Vagina (tissue), 2 donors: ENCODE measurements around the gene RPTN. TPM values are rescaled to one million over a fixed set of nuclear protein-coding genes. Genes with fewer than 3 reads are reported as not detected.

Source experiments
- DNase-seq, 2 donors: peaks; one replicate each; pipeline ENCODE4 v3.0.0-alpha.2; 2017; ENCODE audit errors: extremely low spot score in 2 of 2
- H3K27ac ChIP-seq: fragments of 200-600 bp; sonication (generic); one replicate; pipeline ENCODE4 v1.5.1; 2019
- H3K27me3 ChIP-seq: fragments of 200-600 bp; sonication (generic); one replicate; pipeline ENCODE4 v1.5.1; 2019
- H3K36me3 ChIP-seq, 2 donors: fragments of 200-600 bp; sonication (generic); one replicate each; pipeline ENCODE4 v1.5.1; 2017 to 2019
- H3K4me1 ChIP-seq: fragments of 200-600 bp; sonication (generic); one replicate; pipeline ENCODE4 v1.5.1; 2019
- H3K4me3 ChIP-seq, 2 donors: fragments of 200-600 bp; sonication (generic); 1 replicate in 1 of 2; 2 replicates in 1 of 2; pipeline ENCODE4 v1.5.1; 2016 to 2019
- H3K9me3 ChIP-seq: fragments of 200-600 bp; sonication (generic); one replicate; pipeline ENCODE4 v1.5.1; 2019
- POLR2A ChIP-seq, 2 donors: fragments of 450-650 bp; IDR thresholded peaks; one replicate each; pipeline ENCODE4 v1.6.1; 2017; ENCODE audit warnings: antibody characterized with exemption in 2 of 2, mild to moderate bottlenecking in 2 of 2, moderate library complexity in 2 of 2
- POLR2AphosphoS5 ChIP-seq, 2 donors: sonication (generic); formaldehyde crosslinking; IDR thresholded peaks; one replicate each; pipeline ENCODE4 v1.9.0; 2017; ENCODE audit warnings: antibody characterized with exemption in 2 of 2, mild to moderate bottlenecking in 2 of 2, low read depth in 1 of 2; ENCODE audit not compliant: insufficient read depth in 1 of 2
- intact Hi-C: fragments of 100-400 bp; cut with DNase I; formaldehyde crosslinking; loops from one replicate; pipeline ENCODE4 v1.15.1; 2023
- total RNA-seq: library from RNA; depleted of rRNA; stranded (reverse); fragments of >200 nt; gene quantifications from one replicate; pipeline ENCODE4 v1.2.3, GENCODE V29; 2016
- TF ChIP-seq, protein P1 (sequence below), 3 experiments: fragments of 450-650 bp in 2 of 3; fragments of 200-600 bp in 1 of 3; sonication (generic) in 1 of 3; IDR thresholded peaks; one replicate each; pipeline ENCODE4 v1.5.1; 2017 to 2019; ENCODE audit warnings: antibody characterized with exemption in 3 of 3, mild to moderate bottlenecking in 2 of 3, moderate library complexity in 2 of 3

The RPTN gene
- total RNA-seq, 1 donor from 2014 or later, result 0.25 TPM

DNA sequence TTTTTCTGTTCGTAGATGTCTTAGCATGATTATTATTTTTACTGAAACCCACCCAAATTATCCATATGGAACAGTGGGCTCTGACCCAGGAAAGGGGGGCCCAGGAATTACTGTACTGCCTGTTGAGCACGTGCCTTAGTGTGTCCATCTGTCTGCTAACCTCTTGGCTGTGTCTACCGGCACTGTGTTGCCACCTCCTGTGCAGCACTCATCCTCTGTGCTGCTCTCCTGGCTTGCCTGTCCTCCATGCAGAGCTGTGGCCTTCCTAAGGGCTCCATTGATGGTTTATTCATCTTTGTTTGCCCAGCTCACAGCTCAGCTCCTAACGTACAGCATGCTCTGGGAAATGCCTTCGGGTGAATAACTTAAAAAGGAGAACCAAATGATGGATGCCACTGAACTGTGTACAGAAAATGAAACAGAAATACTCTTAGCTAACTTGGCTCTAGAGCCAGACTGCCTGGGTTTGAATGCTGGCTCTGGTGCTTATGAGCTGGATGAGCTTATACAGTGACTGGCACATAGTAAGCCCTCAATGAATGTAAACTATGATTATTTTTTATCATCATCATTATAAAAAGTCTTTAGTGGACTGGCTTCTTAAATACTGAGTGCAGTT, 11.4 kb upstream of the RPTN start:
- H3K27me3 ChIP-seq, result no peaks in the 10 kb centered on the region
- intact Hi-C loops, result no loop called here
- H3K27ac ChIP-seq, result no peak overlapping the region
- TF ChIP-seq, protein P1, sequence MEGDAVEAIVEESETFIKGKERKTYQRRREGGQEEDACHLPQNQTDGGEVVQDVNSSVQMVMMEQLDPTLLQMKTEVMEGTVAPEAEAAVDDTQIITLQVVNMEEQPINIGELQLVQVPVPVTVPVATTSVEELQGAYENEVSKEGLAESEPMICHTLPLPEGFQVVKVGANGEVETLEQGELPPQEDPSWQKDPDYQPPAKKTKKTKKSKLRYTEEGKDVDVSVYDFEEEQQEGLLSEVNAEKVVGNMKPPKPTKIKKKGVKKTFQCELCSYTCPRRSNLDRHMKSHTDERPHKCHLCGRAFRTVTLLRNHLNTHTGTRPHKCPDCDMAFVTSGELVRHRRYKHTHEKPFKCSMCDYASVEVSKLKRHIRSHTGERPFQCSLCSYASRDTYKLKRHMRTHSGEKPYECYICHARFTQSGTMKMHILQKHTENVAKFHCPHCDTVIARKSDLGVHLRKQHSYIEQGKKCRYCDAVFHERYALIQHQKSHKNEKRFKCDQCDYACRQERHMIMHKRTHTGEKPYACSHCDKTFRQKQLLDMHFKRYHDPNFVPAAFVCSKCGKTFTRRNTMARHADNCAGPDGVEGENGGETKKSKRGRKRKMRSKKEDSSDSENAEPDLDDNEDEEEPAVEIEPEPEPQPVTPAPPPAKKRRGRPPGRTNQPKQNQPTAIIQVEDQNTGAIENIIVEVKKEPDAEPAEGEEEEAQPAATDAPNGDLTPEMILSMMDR (IDR thresholded peaks at IDR 0.05), result no peak
- TF ChIP-seq POLR2A (IDR thresholded peaks at IDR 0.05) (no peak), POLR2AphosphoS5 (IDR thresholded peaks at IDR 0.05; ENCODE audit: insufficient read depth in 1 of 2, low read depth in 1 of 2) (no peak)
- H3K4me3 ChIP-seq, result no peak overlapping the region
- no peak for DNase-seq
- no peaks in the 10 kb centered on the region for H3K36me3 ChIP-seq
- no peaks in the 10 kb centered on the region for H3K9me3 ChIP-seq
- peaks cover 33% of the 10 kb centered on the region for H3K4me1 ChIP-seq

DNA sequence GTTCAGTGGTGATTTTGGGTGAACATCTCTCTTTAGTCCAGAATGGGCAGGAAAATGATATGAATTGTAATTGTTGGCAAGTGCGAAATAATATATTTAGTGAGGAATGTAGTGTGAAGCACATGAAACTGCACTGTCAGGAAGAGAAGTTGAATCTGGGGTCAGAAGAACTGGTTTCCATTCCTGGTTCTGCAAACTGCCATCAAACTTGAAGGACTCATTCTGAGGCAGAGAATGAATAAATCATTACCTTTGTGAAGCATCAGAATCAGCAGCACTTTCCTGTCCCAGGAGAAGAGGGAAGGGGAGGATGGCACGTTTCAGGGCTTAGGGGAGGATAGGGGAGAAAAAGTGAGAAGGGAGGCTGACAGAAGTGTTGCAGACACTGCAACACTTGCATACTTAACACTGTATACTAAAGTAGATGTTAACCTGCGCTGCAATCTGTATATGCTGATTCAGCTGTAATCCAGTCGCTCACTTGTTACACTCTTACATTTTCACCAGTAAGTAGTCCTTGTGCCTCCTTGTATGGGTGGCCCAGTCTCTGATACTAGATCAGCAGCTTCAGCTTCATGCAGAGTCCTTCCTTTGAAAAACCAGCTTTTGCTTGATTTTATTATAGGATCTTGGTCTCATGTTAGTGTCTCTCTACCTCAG, 10.5 kb upstream of the RPTN start:
- intact Hi-C loops, result loop anchor here (10.0 kb wide), 1 partner anchor 105 kb away; no protein-coding TSS in a partner anchor
- Histone ChIP-seq H3K36me3 (no peaks in the 10 kb centered on the region), H3K9me3 (no peaks in the 10 kb centered on the region), H3K4me1 (peaks cover 33% of the 10 kb centered on the region), H3K27ac (no peak overlapping the region), H3K27me3 (no peaks in the 10 kb centered on the region), H3K4me3 (no peak overlapping the region)
- DNase-seq, result no peak
- no peak for TF ChIP-seq POLR2A (IDR thresholded peaks at IDR 0.05)
- TF ChIP-seq, protein P1 (IDR thresholded peaks at IDR 0.05), result no peak
- no peak for TF ChIP-seq POLR2AphosphoS5 (IDR thresholded peaks at IDR 0.05; ENCODE audit: insufficient read depth in 1 of 2, low read depth in 1 of 2)

DNA sequence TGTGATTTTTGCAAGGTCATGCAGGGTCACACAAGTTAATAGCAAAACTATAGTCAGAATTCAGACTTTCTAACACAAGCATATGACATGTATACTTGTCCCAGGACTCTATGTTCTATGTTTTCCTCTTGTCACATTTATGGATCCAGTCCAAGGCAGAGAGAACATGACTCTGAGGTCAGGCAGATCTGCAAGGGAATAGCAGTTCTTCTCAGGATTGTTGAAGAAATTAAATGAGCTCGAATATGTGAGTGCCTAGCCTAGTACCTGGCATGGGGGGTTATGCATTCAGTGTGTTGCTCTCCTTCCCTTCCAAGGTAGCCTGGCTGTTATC, 9.5 kb upstream of the RPTN start:
- intact Hi-C loops, result loop anchor here (10.0 kb wide), 1 partner anchor 104 kb away; no protein-coding TSS in a partner anchor
- Histone ChIP-seq H3K27ac (no peak overlapping the region), H3K4me1 (peaks cover 33% of the 10 kb centered on the region)

DNA sequence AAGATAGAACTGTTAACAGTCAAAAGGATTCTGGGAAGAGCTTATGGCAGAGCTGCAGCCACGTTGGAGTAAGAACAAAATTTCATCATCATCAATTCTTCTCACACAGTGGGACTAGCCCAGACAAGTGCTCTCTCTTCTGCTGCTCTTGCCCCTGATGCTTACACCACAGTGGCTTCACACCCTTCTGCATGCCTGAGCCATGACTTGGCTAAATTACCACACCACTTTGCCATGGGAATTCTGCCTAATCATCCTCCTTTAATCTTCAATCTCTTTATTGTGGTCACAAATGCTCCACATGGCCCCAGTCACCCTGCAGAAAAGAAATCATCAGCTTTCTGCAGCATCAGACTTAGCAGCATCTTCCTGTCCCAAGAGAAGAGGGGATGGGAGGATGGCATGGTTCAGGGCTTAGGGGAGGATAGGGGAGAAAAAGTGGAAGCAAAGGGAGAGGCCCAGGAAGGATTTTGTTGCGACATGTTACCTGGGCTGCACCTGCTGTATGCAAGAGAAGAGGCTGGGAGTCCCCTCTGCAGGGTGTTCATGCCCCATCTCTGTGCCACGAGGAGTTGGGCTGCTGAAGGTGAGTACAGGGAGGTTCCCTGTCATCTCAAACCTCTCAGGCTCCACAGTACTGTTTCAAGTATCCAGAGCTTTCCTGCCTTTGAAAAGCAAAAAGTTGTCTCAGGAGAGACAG, 9.0 kb upstream of the RPTN start:
- no peaks in the 10 kb centered on the region for H3K36me3 ChIP-seq
- H3K27ac ChIP-seq, result no peak overlapping the region
- H3K27me3 ChIP-seq, result no peaks in the 10 kb centered on the region
- H3K4me3 ChIP-seq, result no peak overlapping the region
- H3K9me3 ChIP-seq, result no peaks in the 10 kb centered on the region
- H3K4me1 ChIP-seq, result peaks cover 33% of the 10 kb centered on the region
- no peak for TF ChIP-seq POLR2A (IDR thresholded peaks at IDR 0.05)
- TF ChIP-seq, protein P1 (IDR thresholded peaks at IDR 0.05), result no peak
- TF ChIP-seq POLR2AphosphoS5 (IDR thresholded peaks at IDR 0.05; ENCODE audit: insufficient read depth in 1 of 2, low read depth in 1 of 2), result peak in 1 of 2 donors; percentile 69
- intact Hi-C loops, result loop anchor here (10.0 kb wide), 1 partner anchor 103 kb away; no protein-coding TSS in a partner anchor
- DNase-seq, result no peak

More for the DNA sequence above, 9.5 kb upstream of the RPTN start:
- Histone ChIP-seq H3K36me3 (no peaks in the 10 kb centered on the region), H3K9me3 (no peaks in the 10 kb centered on the region), H3K4me3 (no peak overlapping the region), H3K27me3 (no peaks in the 10 kb centered on the region)
- DNase-seq, result no peak
- TF ChIP-seq POLR2AphosphoS5 (IDR thresholded peaks at IDR 0.05; ENCODE audit: insufficient read depth in 1 of 2, low read depth in 1 of 2), result no peak
- TF ChIP-seq, protein P1 (IDR thresholded peaks at IDR 0.05), result no peak
